ENCODE measurements around the gene RAB4B.
A peak's percentile ranks its signal among the peaks of the same experiment; 100 is the strongest.
"Not testable (repeated sequence)": the region's sequence is repeated elsewhere in the genome, so short reads cannot be mapped to it uniquely, and the experiment has no call there.

The RAB4B gene

GRCh38 chr19:40750874-40751537 lies 27.0 kb upstream of the RAB4B start, which contains the start of gene SNRPA:
TSS of gene SNRPA (plus strand) at chr19:40751203. CDS start at chr19:40751409, 206 bp downstream.
- peak; percentile 97 for DNase-seq (ENCODE audit: low spot score)

GRCh38 chr19:40752257-40752781 lies 25.7 kb upstream of the RAB4B start:
- no peak for DNase-seq (ENCODE audit: low spot score)

DNA sequence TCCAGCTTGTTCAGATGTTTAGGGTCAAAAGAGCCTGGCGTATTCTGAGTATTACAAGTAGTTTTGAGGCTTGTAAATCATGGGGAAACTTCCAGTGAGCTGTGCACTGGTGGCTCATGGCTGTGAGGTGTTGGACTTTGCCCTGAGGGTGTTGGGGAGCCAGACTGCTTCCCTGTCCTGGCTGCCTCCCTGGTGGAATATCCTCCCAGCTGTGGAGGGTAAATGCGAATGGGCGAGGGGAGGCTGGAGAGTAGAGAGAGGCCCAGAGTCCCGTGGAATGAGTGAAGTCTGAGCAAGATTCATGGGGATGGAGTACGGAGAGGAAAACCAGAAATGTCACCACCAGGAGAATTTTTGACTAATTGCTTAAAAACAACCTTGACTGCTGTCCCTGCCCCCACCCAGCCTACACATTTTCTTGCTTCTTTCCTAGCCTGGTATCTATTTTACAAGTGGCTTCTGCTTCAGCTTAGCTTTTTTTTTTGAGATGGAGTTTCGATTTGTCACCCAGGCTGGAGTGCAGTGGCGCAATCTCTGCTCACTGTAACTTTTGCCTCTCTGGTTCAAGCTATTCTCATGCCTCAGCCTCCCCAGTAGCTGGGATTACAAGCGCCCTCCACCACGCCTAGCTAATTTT lies 23.3 kb upstream of the RAB4B start:
- peak; percentile 13 for DNase-seq (ENCODE audit: low spot score)

GRCh38 chr19:40755248-40755624 lies 22.8 kb upstream of the RAB4B start:
- no peak for DNase-seq (ENCODE audit: low spot score)

GRCh38 chr19:40755791-40756190 lies 22.3 kb upstream of the RAB4B start:
- no peak for DNase-seq (ENCODE audit: low spot score)

DNA sequence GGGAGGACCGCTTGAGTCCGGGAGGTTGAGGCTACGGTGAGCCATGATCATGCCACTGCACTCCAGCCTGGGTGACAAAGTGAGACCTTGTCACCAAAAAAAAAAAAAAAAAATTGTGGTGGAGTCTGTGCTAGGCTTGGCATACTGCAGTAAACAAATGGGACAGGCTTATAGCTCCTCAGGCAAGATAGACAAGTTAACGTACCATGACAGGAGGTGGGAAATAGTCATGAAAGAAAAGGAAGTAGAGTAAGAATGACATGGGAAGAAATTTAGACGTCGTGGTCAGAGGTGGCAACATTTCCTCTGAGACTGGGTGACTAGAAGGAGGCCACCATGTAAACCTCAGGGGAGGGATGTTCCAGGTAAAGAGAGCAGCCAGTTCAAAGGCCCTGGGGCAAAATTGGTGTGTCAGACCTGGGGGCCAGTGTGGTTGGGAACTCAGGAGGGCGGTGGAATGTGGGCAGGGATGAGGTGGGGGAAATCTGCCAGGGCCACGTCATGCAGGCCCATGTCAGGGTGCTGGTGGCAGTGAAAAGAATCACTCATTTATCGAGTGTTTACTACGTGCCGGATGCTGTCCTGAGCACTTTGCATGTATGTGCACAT lies 21.4 kb upstream of the RAB4B start:
- no peak for DNase-seq (ENCODE audit: low spot score)

- no peak for DNase-seq (ENCODE audit: low spot score)
These were observed 19.6 kb upstream of the RAB4B start for GRCh38 chr19:40758491-40758890.

DNA sequence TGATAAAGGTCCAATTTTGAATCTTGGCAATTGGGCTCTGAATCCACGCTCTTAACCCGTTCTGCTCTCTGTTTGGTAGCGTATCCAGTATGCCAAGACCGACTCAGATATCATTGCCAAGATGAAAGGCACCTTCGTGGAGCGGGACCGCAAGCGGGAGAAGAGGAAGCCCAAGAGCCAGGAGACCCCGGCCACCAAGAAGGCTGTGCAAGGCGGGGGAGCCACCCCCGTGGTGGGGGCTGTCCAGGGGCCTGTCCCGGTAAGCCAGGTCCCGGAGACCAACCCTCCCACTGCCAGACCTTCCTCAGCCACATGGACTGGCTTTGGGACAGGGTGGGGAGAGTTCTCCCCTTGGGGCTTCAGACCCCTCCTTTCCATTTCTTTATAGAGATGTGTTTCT lies 18.7 kb upstream of the RAB4B start:
- DNase-seq (ENCODE audit: low spot score), result no peak

DNA sequence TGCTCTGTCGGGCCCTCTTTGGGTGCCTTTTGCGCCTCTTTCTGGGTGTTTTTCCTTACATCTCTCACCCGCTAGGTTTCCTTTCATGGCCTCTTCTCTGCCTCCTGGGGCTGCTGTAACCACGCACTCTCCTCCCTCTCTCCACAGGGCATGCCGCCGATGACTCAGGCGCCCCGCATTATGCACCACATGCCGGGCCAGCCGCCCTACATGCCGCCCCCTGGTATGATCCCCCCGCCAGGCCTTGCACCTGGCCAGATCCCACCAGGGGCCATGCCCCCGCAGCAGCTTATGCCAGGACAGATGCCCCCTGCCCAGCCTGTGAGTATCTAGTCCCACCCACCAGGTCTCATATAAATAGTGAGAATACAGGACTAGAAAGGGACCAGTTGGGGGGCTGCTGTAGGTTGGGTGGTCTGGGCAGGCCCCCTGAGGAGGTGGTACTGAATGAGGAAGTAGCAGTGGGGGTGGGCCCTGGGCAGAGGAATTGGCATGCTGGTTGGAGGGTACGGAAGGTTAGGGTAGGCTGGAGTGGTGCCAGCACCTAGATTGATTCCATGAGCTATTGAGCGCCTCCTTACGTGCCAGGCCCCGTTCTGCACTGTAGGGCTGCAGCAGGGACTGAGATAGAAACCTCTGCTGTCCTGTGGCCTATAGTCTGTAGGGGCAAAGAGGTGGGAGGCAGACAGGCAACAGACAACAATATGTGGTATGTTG lies 15.1 kb upstream of the RAB4B start:
- DNase-seq (ENCODE audit: low spot score), result no peak

DNA sequence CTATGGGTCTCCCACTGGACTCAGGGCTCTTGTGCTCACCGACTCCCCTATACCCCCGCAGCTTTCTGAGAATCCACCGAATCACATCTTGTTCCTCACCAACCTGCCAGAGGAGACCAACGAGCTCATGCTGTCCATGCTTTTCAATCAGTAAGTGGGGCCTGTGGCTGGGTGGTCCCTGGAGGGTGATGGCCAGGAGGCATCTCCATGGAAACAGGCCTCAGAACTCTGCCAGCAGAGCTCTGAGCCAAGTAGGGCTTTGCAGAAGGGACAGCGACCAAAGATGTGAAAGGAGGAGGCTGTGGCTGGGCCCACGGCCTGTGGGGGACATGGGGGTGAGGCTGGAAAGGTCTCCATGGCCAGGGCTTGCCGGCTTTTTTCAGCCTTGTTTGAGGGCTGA lies 14.5 kb upstream of the RAB4B start:
- DNase-seq (ENCODE audit: low spot score), result no peak

DNA sequence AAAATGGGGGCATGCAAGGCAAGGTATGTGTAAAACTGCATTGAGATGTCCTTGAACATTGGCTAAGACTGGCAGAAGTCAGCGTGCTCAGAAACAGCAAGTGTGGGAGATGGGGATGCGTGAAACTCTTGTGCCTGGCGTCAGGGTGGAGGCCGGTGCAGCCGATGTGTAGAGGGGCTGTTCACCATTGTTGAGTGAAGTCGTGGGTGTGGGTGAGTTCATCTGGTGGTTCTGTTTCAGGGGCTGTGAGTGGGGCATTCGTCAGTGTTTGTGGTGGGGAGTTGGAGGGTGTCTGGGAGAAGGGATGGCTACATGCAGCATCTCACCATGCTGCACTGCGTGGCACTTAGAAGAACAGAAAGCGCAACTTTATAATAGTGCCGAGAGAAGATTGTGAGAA lies 14.1 kb upstream of the RAB4B start:
- no peak for DNase-seq (ENCODE audit: low spot score)

DNA sequence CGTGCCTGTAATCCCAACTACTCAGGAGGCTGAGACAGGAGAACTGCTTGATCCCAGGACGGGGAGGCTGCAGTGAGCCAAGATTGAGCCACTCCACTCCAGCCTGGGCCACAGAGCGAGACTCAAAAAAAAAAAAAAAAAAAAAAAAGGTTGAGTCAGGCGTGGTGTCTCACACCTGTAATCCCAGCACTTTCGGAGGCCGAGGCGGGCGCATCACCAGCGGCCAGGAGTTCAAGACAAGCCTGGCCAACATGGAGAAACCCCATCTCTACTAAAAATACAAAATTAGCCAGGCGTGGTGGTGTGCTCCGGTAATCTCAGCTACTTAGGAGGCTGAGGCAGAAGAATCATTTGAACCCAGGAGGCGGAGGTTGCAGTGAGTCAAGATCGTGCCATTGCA lies 11.7 kb upstream of the RAB4B start:
- DNase-seq (ENCODE audit: low spot score), result not testable (repeated sequence)

DNA sequence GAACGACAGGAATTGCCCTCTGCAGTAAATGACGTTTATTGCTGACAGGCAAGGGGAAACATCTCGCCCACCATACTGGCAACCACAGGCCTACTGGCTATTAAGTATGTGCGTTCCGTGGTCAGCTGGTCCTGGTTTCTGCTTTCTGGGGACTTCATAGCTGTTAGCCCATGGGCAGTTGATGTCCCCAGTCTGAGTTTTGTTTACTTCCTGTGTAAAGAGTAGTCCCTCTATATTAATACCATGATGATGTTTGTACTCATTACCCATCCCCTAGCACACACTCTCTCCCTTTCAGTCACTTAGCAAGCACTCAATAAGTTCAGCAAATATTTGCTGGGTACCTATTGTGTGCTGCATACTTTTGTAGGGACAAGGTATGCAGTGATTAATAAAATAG lies 9.2 kb upstream of the RAB4B start:
- no peak for DNase-seq (ENCODE audit: low spot score)

GRCh38 chr19:40771101-40771862 lies 6.8 kb upstream of the RAB4B start:
- DNase-seq (ENCODE audit: low spot score), result not testable (repeated sequence)

- no peak for DNase-seq (ENCODE audit: low spot score)
These were observed 3.0 kb upstream of the RAB4B start, which contains the start of gene MIA for GRCh38 chr19:40774916-40775631. TSS of gene MIA (plus strand) at chr19:40775521. CDS start at chr19:40775543, 22 bp downstream.

DNA sequence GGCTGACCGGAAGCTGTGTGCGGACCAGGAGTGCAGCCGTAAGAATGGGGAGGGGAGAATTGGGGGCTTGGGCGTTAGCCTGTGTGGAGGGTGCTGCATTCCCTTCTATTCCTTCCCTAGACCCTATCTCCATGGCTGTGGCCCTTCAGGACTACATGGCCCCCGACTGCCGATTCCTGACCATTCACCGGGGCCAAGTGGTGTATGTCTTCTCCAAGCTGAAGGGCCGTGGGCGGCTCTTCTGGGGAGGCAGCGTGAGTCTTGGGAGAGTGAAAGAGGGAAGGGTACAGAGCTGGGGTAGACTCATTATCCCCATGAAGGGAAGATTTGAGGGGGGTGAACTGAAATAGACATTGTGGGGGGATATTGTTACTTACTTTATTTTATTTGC lies 2.4 kb upstream of the RAB4B start:
- no peak for DNase-seq (ENCODE audit: low spot score)

DNA sequence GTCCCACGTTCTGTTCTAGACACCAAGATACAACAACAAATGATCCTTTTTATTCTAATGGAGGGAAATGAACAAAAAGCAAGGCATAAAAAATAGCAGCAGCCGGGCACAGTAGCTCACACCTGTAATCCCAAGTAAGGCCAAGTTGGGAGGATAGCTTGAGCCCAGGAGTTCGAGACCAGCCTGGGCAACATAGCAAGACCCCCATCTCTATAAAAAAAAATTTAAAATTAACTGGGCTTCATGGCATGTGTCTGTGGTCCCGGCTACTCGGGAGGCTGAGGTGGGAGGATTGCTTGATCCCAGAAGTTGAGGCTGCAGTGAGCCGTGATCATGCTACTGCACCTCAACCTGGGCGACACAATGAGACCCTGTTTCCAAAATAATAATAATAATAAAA lies 1.7 kb upstream of the RAB4B start:
- DNase-seq (ENCODE audit: low spot score), result no peak

DNA sequence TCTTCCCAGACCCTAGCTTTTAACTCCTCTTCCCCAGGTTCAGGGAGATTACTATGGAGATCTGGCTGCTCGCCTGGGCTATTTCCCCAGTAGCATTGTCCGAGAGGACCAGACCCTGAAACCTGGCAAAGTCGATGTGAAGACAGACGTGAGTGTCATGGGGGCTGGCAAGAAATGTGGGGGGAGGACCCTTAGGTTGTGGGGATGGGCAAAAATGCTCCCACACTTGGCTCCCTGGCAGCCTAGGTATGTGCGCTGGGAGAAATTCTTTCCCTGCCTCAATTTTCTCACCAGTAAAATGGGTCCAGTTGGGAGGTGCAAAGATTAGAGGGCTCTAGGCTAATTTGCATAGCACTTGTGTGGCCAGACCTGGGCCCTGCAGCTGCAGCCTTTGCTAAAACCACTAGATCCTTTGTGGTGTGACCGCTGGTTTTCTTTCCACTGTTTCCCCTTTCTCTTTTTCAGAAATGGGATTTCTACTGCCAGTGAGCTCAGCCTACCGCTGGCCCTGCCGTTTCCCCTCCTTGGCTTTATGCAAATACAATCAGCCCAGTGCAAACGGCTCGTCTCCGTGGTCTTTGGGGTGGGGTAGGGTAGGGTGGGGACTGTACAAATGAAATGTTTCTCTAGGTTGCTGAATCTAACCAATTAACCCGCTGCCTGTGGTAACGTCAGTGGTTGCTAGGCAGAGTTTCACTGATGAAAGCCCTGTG lies 959 bp upstream of the RAB4B start:
- peak; percentile 98 for DNase-seq (ENCODE audit: low spot score)

- no peak for DNase-seq (ENCODE audit: low spot score)
These were observed 456 bp upstream of the RAB4B start for GRCh38 chr19:40777645-40777936.

DNA sequence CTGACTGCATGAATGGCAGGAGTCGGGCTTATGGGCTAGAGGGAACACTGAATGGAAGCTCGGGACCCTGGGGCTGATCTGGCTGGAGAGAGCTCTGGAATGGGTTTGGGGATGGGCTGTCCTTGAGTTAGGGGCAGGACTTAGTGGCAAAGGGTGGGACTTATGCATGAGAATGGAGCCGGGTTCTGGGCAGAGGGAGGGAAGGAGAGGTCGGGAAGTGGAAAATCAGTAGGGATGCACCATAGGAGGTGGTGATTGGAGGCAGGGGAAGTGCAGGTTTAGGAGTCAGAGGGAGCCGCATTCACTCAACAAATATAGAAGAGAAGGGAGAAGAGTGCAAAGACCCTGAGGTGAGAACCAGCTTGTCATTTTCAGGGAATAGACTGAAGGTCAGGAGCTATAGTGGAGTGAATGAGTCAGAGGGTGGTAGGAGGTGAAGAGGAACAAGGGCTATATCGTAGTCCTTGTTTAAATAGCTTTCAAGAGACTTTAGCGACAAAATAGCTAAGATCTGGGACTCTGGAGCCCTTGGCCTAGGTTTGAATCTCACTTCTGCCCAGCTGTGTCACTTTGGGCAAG lies 748 bp downstream of the RAB4B start:
- DNase-seq (ENCODE audit: low spot score), result no peak

Data from Ammon's horn (tissue), 1 donor.